HG03342 (cell line): ENCODE measurements around the gene TFPI.

Experiments used
- ATAC-seq: cut with Tn5 transposase; IDR thresholded peaks from one replicate; pipeline ENCODE4 v1.9.1; 2021; ENCODE audit warnings: mild to moderate bottlenecking, moderate library complexity; ENCODE audit not compliant: unreplicated experiment

TFPI gene

GRCh38 chr2:187422282-187422681 is 132.0 kb downstream of the TFPI start:
- ATAC-seq: no peak

- ATAC-seq: no peak
Observed at GRCh38 chr2:187421519-187421918, 132.7 kb downstream of the TFPI start.

- ATAC-seq: no peak
Observed at GRCh38 chr2:187419808-187420207, 134.4 kb downstream of the TFPI start.

GRCh38 chr2:187415449-187415848 is 138.8 kb downstream of the TFPI start:
- ATAC-seq: no peak
